Neutrophil (primary cell): ENCODE measurements around the gene WDFY4.

ENCODE experiments used
- H3K27ac ChIP-seq: fragments of 200-600 bp; sonication (generic); 2 replicates; pipeline ENCODE4 v1.5.1; 2016; ENCODE audit warnings: mild to moderate bottlenecking, moderate library complexity
- H3K27me3 ChIP-seq: fragments of 200-600 bp; sonication (generic); 2 replicates; pipeline ENCODE4 v1.6.0; 2016; ENCODE audit warnings: mild to moderate bottlenecking
- H3K36me3 ChIP-seq: fragments of 200-600 bp; sonication (generic); 2 replicates; pipeline ENCODE4 v1.5.1; 2017
- H3K4me1 ChIP-seq, 2 experiments: fragments of 200-600 bp in 1 of 2; sonication (generic) in 1 of 2; 1 replicate in 1 of 2; 2 replicates in 1 of 2; pipeline versions ENCODE4 v1.5.1 to v1.6.1; 2013 to 2016; ENCODE audit warnings: low read depth in 1 of 2, low read length in 1 of 2, mild to moderate bottlenecking in 1 of 2, moderate library complexity in 1 of 2; ENCODE audit not compliant: control insufficient read depth in 1 of 2, insufficient read depth in 1 of 2
- H3K4me3 ChIP-seq, 2 experiments: fragments of 200-600 bp in 1 of 2; sonication (generic) in 1 of 2; 1 replicate in 1 of 2; 2 replicates in 1 of 2; pipeline ENCODE4 v1.5.1; 2013 to 2016; ENCODE audit warnings: low read depth in 1 of 2, low read length in 1 of 2, mild to moderate bottlenecking in 1 of 2, moderate library complexity in 1 of 2
- H3K9me3 ChIP-seq: fragments of 200-600 bp; sonication (generic); 2 replicates; pipeline ENCODE4 v1.5.1; 2016
- CTCF ChIP-seq: fragments of 200-600 bp; sonication (generic); IDR thresholded peaks from 2 replicates; pipeline ENCODE4 v1.5.1; 2016; ENCODE audit warnings: antibody characterized with exemption

Gene WDFY4

DNA sequence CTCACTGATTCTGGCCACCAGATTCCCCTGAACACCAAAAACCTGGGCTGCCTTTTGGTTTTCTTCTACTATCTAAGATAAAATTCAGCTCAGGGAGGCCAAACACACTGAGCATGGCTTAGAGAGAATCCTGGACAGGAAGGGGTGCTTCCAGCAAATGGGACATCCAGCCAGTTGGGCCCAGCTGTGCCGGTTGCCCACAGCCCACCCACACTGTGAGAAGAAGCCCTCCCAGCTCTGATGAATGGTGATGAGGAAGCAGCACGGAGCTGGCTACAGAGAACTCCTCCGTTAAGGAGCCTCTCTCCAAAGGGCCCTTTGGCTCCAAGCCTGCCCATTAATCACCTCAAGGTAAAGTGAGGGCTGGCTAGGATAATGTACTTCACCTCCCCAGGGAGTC is 239.1 kb downstream of the WDFY4 start:
- no peaks in the 10 kb centered on the region for H3K27me3 ChIP-seq
- H3K4me1 ChIP-seq = no peaks in the 10 kb centered on the region
- H3K9me3 ChIP-seq = no peaks in the 10 kb centered on the region
- H3K27ac ChIP-seq = no peak overlapping the region
- H3K4me3 ChIP-seq = no peak overlapping the region
- TF ChIP-seq CTCF = no peak
- H3K36me3 ChIP-seq = peaks cover 27% of the 10 kb centered on the region

DNA sequence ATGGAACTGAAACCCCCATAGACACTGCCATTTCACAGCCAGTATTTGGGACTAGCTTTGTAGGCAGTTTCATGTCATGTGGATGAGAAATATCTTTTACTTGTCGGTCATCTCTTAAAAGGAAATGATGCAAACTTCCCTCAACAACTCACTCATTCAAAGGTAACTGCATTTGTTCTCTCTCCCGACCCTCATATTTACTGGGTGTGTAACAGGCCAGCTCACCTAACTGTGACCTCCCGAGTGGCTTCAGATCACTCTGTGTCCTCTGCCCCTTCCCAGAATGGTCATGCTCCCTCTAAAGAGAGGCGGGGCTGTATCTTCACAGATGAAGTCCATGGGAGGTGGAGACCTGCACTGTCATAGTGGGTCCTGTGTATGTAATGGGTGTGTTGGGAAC is 240.3 kb downstream of the WDFY4 start:
- no peak for TF ChIP-seq CTCF
- Histone ChIP-seq H3K4me1 (no peaks in the 10 kb centered on the region), H3K27ac (no peak overlapping the region), H3K4me3 (no peak overlapping the region), H3K9me3 (no peaks in the 10 kb centered on the region), H3K36me3 (peaks cover 32% of the 10 kb centered on the region), H3K27me3 (no peaks in the 10 kb centered on the region)

- H3K36me3 ChIP-seq = peaks cover 34% of the 10 kb centered on the region
Observed at GRCh38 chr10:48926255-48926654, 241.6 kb downstream of the WDFY4 start.

GRCh38 chr10:48926764-48927540 is 242.3 kb downstream of the WDFY4 start:
- H3K36me3 ChIP-seq = peaks cover 34% of the 10 kb centered on the region
- TF ChIP-seq CTCF = no peak
- H3K9me3 ChIP-seq = no peaks in the 10 kb centered on the region
- H3K4me1 ChIP-seq = no peaks in the 10 kb centered on the region
- no peak overlapping the region for H3K4me3 ChIP-seq
- no peak overlapping the region for H3K27ac ChIP-seq
- H3K27me3 ChIP-seq = no peaks in the 10 kb centered on the region

More at GRCh38 chr10:48926255-48926654, 241.6 kb downstream of the WDFY4 start:
- no peaks in the 10 kb centered on the region for H3K9me3 ChIP-seq
- no peaks in the 10 kb centered on the region for H3K27me3 ChIP-seq
- no peak overlapping the region for H3K4me3 ChIP-seq
- no peak for TF ChIP-seq CTCF
- H3K27ac ChIP-seq = no peak overlapping the region
- no peaks in the 10 kb centered on the region for H3K4me1 ChIP-seq

- Histone ChIP-seq H3K9me3 (no peaks in the 10 kb centered on the region), H3K27ac (no peak overlapping the region), H3K27me3 (no peaks in the 10 kb centered on the region), H3K4me3 (no peak overlapping the region), H3K36me3 (peaks cover 28% of the 10 kb centered on the region), H3K4me1 (no peaks in the 10 kb centered on the region)
- TF ChIP-seq CTCF = no peak
Observed at GRCh38 chr10:48929413-48929990, 244.8 kb downstream of the WDFY4 start.
